ENCODE data around the gene NPHS1. TPM values are rescaled to one million over a fixed set of nuclear protein-coding genes. Genes with fewer than 3 reads are reported as not detected.

NPHS1 gene
- polyA plus RNA-seq, 3 donors = 138 to 184 (median 158) TPM

- no peak for DNase-seq (ENCODE audit: extremely low read depth in 1 of 11, low read depth in 9 of 11, low spot score in 4 of 11)
Measured at GRCh38 chr19:35783469-35784434, 68.6 kb downstream of the NPHS1 start.

DNA sequence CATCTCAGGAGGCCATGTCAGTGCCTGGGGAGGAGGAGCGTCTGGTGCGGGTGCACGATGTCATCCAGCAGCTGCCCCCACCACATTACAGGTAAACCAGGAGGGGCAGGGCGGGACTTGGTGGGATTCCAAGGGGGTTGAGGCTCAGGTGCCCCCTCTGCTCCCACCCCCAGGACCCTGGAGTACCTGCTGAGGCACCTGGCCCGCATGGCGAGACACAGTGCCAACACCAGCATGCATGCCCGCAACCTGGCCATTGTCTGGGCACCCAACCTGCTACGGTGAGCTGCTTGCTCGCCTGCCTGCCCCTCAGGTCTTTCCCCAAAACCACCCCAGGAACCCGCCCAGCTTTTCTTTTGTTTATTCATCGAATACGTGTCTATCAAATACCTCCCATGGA, 69.7 kb downstream of the NPHS1 start:
- DNase-seq (ENCODE audit: extremely low read depth in 1 of 11, low read depth in 9 of 11, low spot score in 4 of 11) = no peak

GRCh38 chr19:35781650-35782049, 70.7 kb downstream of the NPHS1 start:
- no peak for DNase-seq (ENCODE audit: extremely low read depth in 1 of 11, low read depth in 9 of 11, low spot score in 4 of 11)

- DNase-seq (ENCODE audit: extremely low read depth in 1 of 11, low read depth in 9 of 11, low spot score in 4 of 11) = no peak
Measured at GRCh38 chr19:35780717-35781116, 71.6 kb downstream of the NPHS1 start.

DNA sequence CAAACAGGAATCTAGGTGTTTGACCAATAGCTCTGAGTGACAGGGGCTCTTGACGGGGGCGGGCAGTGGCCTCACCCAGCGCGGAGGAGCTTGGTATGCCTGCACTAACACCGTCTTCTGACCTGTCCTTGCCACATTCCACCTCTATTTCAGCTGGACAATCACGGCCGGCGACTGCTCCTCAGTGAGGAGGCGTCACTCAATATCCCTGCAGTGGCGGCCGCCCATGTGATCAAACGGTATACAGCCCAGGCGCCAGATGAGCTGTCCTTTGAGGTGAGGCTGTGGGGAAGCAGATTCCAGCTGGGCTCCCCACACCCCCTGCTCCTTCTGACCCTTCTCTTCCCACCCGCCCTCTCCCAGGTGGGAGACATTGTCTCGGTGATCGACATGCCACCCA, 72.2 kb downstream of the NPHS1 start:
- no peak for DNase-seq (ENCODE audit: extremely low read depth in 1 of 11, low read depth in 9 of 11, low spot score in 4 of 11)

DNA sequence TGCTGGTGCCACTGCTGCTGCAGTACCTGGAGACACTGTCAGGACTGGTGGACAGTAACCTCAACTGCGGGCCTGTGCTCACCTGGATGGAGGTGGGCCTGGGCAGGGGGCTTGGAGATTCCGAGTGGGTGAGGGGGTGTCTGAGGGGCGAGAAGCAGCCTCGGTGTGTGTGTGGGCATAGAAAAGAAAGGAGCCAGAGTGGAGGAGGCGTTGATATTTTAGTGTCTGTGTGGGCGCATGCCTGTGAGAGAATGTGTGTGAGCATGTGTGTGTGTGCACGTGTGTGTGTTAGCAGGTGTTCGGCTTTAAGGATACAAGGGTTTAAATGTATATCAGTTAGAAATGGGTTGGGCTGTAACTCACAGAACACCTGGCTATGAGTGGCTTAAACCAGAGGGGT, 73.3 kb downstream of the NPHS1 start:
- DNase-seq (ENCODE audit: extremely low read depth in 1 of 11, low read depth in 9 of 11, low spot score in 4 of 11) = no peak

DNA sequence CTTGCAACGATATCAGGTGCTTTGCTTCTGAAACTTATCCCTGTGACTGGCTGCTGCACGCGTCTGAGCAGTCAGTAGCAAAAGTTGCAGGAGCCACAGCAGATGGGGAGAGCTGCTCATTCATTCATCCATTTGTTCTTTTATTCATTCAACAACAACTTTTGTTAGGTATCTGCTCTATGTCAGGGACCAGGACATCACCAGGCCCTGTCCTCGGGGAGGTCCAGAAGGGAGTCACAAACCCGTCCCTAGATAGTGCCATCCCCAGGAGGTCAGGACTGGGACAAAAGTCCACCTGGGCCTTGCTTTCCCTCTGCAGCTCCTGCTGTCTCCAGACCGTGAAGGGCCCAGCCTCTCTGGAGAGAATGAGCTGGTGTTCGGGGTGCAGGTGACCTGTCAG, 74.3 kb downstream of the NPHS1 start:
- DNase-seq (ENCODE audit: extremely low read depth in 1 of 11, low read depth in 9 of 11, low spot score in 4 of 11) = no peak

DNA sequence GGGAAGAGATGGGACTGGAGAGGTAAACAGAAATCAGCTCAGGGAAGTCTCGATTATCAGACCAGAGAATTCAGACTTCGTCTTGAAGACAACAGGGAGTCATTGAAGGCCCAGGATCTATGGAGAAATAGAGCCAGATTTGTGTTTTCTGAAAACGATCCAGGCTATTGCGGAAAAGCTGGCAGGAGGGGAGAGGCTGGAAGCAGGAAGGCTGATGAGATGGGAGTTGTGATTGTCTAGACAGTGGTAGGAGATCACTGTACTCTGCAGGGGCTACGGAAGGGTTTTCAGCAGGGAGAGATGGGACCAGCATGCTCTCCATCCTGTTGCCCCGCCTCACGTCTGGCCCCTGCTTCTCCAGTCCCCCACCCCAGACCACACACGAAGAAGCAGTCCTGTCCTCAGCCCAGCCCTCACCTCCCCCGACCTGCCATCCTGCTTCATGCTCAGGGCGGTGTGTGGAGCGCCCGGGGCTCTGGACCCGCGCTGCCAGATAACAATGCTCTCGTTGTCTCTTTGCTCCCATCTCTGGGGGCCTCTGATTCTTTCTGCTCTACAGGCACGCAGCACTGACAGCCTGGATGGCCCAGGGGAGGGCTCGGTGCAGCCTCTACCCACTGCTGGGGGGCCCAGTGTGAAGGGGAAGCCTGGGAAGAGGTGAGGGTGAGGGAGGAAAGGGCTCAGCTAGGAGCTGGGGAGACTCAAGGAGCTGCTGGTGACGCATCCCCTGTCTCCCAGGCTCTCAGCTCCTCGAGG, 75.0 kb downstream of the NPHS1 start:
- DNase-seq (ENCODE audit: extremely low read depth in 1 of 11, low read depth in 9 of 11, low spot score in 4 of 11) = no peak

DNA sequence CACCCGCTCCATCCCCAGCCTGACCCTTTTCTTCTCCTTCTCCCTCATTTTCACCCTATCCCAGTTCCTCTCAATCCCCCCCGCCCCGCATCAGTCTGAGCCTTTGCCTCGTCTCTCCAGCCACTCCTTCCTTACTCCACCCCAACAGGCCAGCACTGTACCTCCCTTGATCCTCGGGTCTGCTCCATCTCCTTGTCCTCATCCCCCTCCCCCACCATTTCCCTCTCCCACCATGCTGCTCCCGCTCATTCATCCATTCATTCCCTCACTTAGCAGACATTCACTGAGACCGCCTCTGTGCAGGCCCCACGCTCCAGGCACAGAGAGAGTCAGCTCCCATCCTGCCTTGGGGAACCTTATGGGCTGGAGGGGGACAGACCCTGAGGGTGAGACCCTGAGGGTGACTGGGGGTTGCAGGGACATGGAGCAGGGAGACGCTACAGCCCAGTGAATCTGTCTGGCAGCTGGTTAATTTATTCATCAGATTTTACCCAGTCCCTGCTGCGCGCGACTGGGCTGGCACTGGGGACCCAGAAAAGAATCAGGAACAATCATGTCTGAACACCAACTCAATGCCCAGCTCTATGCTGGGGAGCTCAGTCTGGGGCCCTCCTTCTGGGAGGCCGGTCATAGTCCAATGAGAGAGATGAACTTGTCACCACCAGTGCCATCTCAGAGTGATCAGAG, 76.1 kb downstream of the NPHS1 start:
- DNase-seq (ENCODE audit: extremely low read depth in 1 of 11, low read depth in 9 of 11, low spot score in 4 of 11) = no peak

Other genes starting within 250 kb of the NPHS1 start
- gene HAUS5, start 239.8 kb downstream of the NPHS1 start, polyA plus RNA-seq (ENCODE audit: insufficient read length in 3 of 3) = 10 to 100 TPM; 24.0 to 30.8 (median 28.4) TPM
- 10 to 100 TPM; 48.2 to 83.4 (median 69.0) TPM for gene RBM42, start 223.5 kb downstream of the NPHS1 start, polyA plus RNA-seq (ENCODE audit: insufficient read length in 3 of 3)
- 1 to 10 TPM; 1.6 to 2.6 (median 2.0) TPM for gene ETV2, start 210.8 kb downstream of the NPHS1 start, polyA plus RNA-seq (ENCODE audit: insufficient read length in 3 of 3)
- gene COX6B1, start 204.2 kb downstream of the NPHS1 start, polyA plus RNA-seq (ENCODE audit: insufficient read length in 3 of 3) = 100 to 1,000 TPM; 284 to 381 (median 334) TPM
- 1 to 10 TPM; 5.1 to 7.6 (median 6.0) TPM for gene UPK1A, start 186.0 kb downstream of the NPHS1 start, polyA plus RNA-seq (ENCODE audit: insufficient read length in 3 of 3)
- gene ZBTB32, start 147.9 kb downstream of the NPHS1 start, polyA plus RNA-seq (ENCODE audit: insufficient read length in 3 of 3) = under 1 TPM; 0.20 to 0.98 (median 0.40) TPM
- gene KMT2B, start 134.5 kb downstream of the NPHS1 start, polyA plus RNA-seq (ENCODE audit: insufficient read length in 3 of 3) = 10 to 100 TPM; 31.2 to 39.1 (median 37.6) TPM
- 1 to 10 TPM; 3.3 to 5.6 (median 5.1) TPM for gene IGFLR1, start 110.1 kb downstream of the NPHS1 start, polyA plus RNA-seq (ENCODE audit: insufficient read length in 3 of 3)
- gene U2AF1L4, start 107.1 kb downstream of the NPHS1 start, polyA plus RNA-seq (ENCODE audit: insufficient read length in 3 of 3) = 10 to 100 TPM; 12.8 to 19.3 (median 19.0) TPM
- 10 to 100 TPM; 59.6 to 66.5 (median 65.4) TPM for gene PSENEN, start 106.9 kb downstream of the NPHS1 start, polyA plus RNA-seq (ENCODE audit: insufficient read length in 3 of 3)
- 10 to 100 TPM; 12.5 to 12.9 (median 12.6) TPM for gene LIN37, start 103.9 kb downstream of the NPHS1 start, polyA plus RNA-seq (ENCODE audit: insufficient read length in 3 of 3)
- gene HSPB6, start 95.5 kb downstream of the NPHS1 start, polyA plus RNA-seq (ENCODE audit: insufficient read length in 3 of 3) = 10 to 100 TPM; 18.4 to 27.8 (median 22.7) TPM
- gene PROSER3, start 94.3 kb downstream of the NPHS1 start, polyA plus RNA-seq (ENCODE audit: insufficient read length in 3 of 3) = 10 to 100 TPM; 14.5 to 23.7 (median 16.3) TPM
- 10 to 100 TPM; 17.7 to 45.7 (median 33.6) TPM for gene ARHGAP33, start 76.9 kb downstream of the NPHS1 start, polyA plus RNA-seq (ENCODE audit: insufficient read length in 3 of 3)
- 10 to 100 TPM; 28.7 to 50.1 (median 42.4) TPM for gene PRODH2, start 39.7 kb downstream of the NPHS1 start, polyA plus RNA-seq (ENCODE audit: insufficient read length in 3 of 3)
- gene KIRREL2, start 4.4 kb upstream of the NPHS1 start, polyA plus RNA-seq (ENCODE audit: insufficient read length in 3 of 3) = 10 to 100 TPM in 1 of 3 donors, 1 to 10 TPM in 2; 9.5 to 12.0 (median 9.6) TPM
- gene APLP1, start 16.1 kb upstream of the NPHS1 start, polyA plus RNA-seq (ENCODE audit: insufficient read length in 3 of 3) = 10 to 100 TPM; 24.2 to 27.4 (median 27.3) TPM
- gene NFKBID, start 48.0 kb upstream of the NPHS1 start, polyA plus RNA-seq (ENCODE audit: insufficient read length in 3 of 3) = 1 to 10 TPM; 2.4 to 5.9 (median 3.6) TPM
- gene HCST, start 50.0 kb upstream of the NPHS1 start, polyA plus RNA-seq (ENCODE audit: insufficient read length in 3 of 3) = 1 to 10 TPM; 3.3 to 5.4 (median 5.3) TPM
- gene TYROBP, start 55.8 kb upstream of the NPHS1 start, polyA plus RNA-seq (ENCODE audit: insufficient read length in 3 of 3) = 10 to 100 TPM in 2 of 3 donors, 1 to 10 TPM in 1; 9.0 to 14.3 (median 11.9) TPM
- gene LRFN3, start 83.9 kb upstream of the NPHS1 start, polyA plus RNA-seq (ENCODE audit: insufficient read length in 3 of 3) = 10 to 100 TPM in 2 of 3 donors, 1 to 10 TPM in 1; 8.2 to 13.9 (median 13.3) TPM
- 10 to 100 TPM; 10.6 to 15.7 (median 15.3) TPM for gene SDHAF1, start 142.7 kb upstream of the NPHS1 start, polyA plus RNA-seq (ENCODE audit: insufficient read length in 3 of 3)
- gene SYNE4, start 156.3 kb upstream of the NPHS1 start, polyA plus RNA-seq (ENCODE audit: insufficient read length in 3 of 3) = 10 to 100 TPM in 2 of 3 donors, 1 to 10 TPM in 1; 9.8 to 16.4 (median 11.8) TPM
- gene ALKBH6, start 161.7 kb upstream of the NPHS1 start, polyA plus RNA-seq (ENCODE audit: insufficient read length in 3 of 3) = 10 to 100 TPM; 14.0 to 15.8 (median 15.4) TPM
- 10 to 100 TPM; 51.9 to 54.0 (median 53.7) TPM for gene CLIP3, start 180.4 kb upstream of the NPHS1 start, polyA plus RNA-seq (ENCODE audit: insufficient read length in 3 of 3)
- gene THAP8, start 201.8 kb upstream of the NPHS1 start, polyA plus RNA-seq (ENCODE audit: insufficient read length in 3 of 3) = 10 to 100 TPM in 2 of 3 donors, 1 to 10 TPM in 1; 9.0 to 14.8 (median 13.9) TPM
- 1 to 10 TPM; 4.4 to 6.2 (median 5.0) TPM for gene WDR62, start 202.4 kb upstream of the NPHS1 start, polyA plus RNA-seq (ENCODE audit: insufficient read length in 3 of 3)